Smooth muscle cell (in vitro differentiated cells): Measurements from ENCODE around the gene CCER1. TPM values are rescaled to one million over a fixed set of nuclear protein-coding genes. Genes with fewer than 3 reads are reported as not detected.

Experiments used
- DNase-seq: peaks from one replicate; lab custom pipeline; 2025; ENCODE audit not compliant: unreplicated experiment; lab: John Stamatoyannopoulos, UW
- H2AFZ ChIP-seq: fragments of 200-600 bp; sonication (generic); 2 replicates; pipeline ENCODE4 v1.6.0; 2016; ENCODE audit warnings: antibody characterized with exemption, low read depth, mild to moderate bottlenecking
- H3F3A ChIP-seq: fragments of 200-600 bp; sonication (generic); 2 replicates; pipeline ENCODE4 v1.6.0; 2017; ENCODE audit warnings: antibody characterized with exemption, low read depth
- H3K27ac ChIP-seq: fragments of 200-600 bp; sonication (generic); 2 replicates; pipeline ENCODE4 v1.5.1; 2016; ENCODE audit warnings: low read depth, mild to moderate bottlenecking
- H3K27me3 ChIP-seq: fragments of 200-600 bp; sonication (generic); 2 replicates; pipeline ENCODE4 v1.6.1; 2016; ENCODE audit warnings: low read depth, mild to moderate bottlenecking
- H3K36me3 ChIP-seq: fragments of 200-600 bp; sonication (generic); 2 replicates; pipeline ENCODE4 v1.5.1; 2016; ENCODE audit warnings: low read depth
- H3K4me1 ChIP-seq: fragments of 200-600 bp; sonication (generic); 2 replicates; pipeline ENCODE4 v1.5.1; 2016; ENCODE audit warnings: low read depth
- H3K4me2 ChIP-seq: fragments of 200-600 bp; sonication (generic); 2 replicates; pipeline ENCODE4 v1.6.0; 2016; ENCODE audit warnings: mild to moderate bottlenecking
- H3K4me3 ChIP-seq: fragments of 200-600 bp; sonication (generic); 2 replicates; pipeline ENCODE4 v1.5.1; 2016; ENCODE audit warnings: mild to moderate bottlenecking
- H3K79me2 ChIP-seq: fragments of 200-600 bp; sonication (generic); 2 replicates; pipeline ENCODE4 v1.6.0; 2016; ENCODE audit warnings: low read depth, mild to moderate bottlenecking
- H3K9ac ChIP-seq: fragments of 200-600 bp; sonication (generic); 2 replicates; pipeline ENCODE4 v1.6.0; 2016; ENCODE audit warnings: low read depth
- H3K9me3 ChIP-seq: fragments of 200-600 bp; sonication (generic); replicated peaks from 2 replicates; pipeline ENCODE4 v1.5.1; 2016; ENCODE audit warnings: low read depth
- H4K20me1 ChIP-seq: fragments of 200-600 bp; sonication (generic); 2 replicates; pipeline ENCODE4 v1.6.0; 2016; ENCODE audit warnings: low read depth
- CTCF ChIP-seq: fragments of 200-600 bp; sonication (generic); IDR thresholded peaks from 2 replicates; pipeline ENCODE4 v1.5.1; 2017; ENCODE audit warnings: borderline replicate concordance, mild to moderate bottlenecking, antibody characterized with exemption; ENCODE audit not compliant: insufficient read depth, poor library complexity, severe bottlenecking
- WGBS: methylation state at CpG from one replicate; pipeline ENCODE4 v1.1.7; 2016; ENCODE audit warnings: low lambda C conversion rate; 5-methylcytosine and 5-hydroxymethylcytosine counted together
- polyA plus RNA-seq: library from polyadenylated mRNA; unstranded; fragments of >200 nt; fragmentation: Nextera tagmentation; extraction: Ambion mirVana; gene quantifications from 2 replicates; pipeline ENCODE4 v1.2.1, GENCODE V29; 2016
- total RNA-seq: library from RNA; depleted of rRNA; stranded (reverse); fragments of >200 nt; gene quantifications from 2 replicates; pipeline ENCODE4 v1.2.3, GENCODE V29; 2014

Gene CCER1
- total and polyA plus RNA-seq, 2 experiments from 2014 or later = not detected

- no peaks in the 10 kb centered on the region for H4K20me1 ChIP-seq
- no peaks in the 10 kb centered on the region for H3K4me1 ChIP-seq
- H3K36me3 ChIP-seq = no peaks in the 10 kb centered on the region
- no peak overlapping the region for H3K4me2 ChIP-seq
- H3K27me3 ChIP-seq = no peaks in the 10 kb centered on the region
- TF ChIP-seq CTCF = peak; percentile 52
- no peaks in the 10 kb centered on the region for H3F3A ChIP-seq
- peak overlapping the region; percentile 13 for H2AFZ ChIP-seq
- WGBS = 80% methylated on average over 32 of the region's 32 CpGs
- no peak overlapping the region for H3K9ac ChIP-seq
- H3K4me3 ChIP-seq = no peak overlapping the region
- no peak overlapping the region for H3K27ac ChIP-seq
- H3K9me3 ChIP-seq = no peaks in the 10 kb centered on the region
- H3K79me2 ChIP-seq = no peaks in the 10 kb centered on the region
- DNase-seq = no peak
Measured at GRCh38 chr12:90953956-90954421, 987 bp downstream of the CCER1 start.

GRCh38 chr12:90951432-90952105, 3.4 kb downstream of the CCER1 start:
- Histone ChIP-seq H3K9ac (no peak overlapping the region), H3F3A (no peaks in the 10 kb centered on the region), H3K4me2 (no peak overlapping the region), H3K4me1 (no peaks in the 10 kb centered on the region), H3K9me3 (no peaks in the 10 kb centered on the region), H3K79me2 (no peaks in the 10 kb centered on the region), H4K20me1 (no peaks in the 10 kb centered on the region), H3K27me3 (no peaks in the 10 kb centered on the region), H3K36me3 (no peaks in the 10 kb centered on the region), H3K4me3 (no peak overlapping the region), H3K27ac (no peak overlapping the region), H2AFZ (no peak overlapping the region)
- DNase-seq = no peak
- TF ChIP-seq CTCF = no peak

GRCh38 chr12:90947869-90948268, 7.1 kb downstream of the CCER1 start:
- peak overlapping the region; percentile 4 for H2AFZ ChIP-seq
- 79% methylated on average over 7 of the region's 7 CpGs for WGBS

More at GRCh38 chr12:90947869-90948268, 7.1 kb downstream of the CCER1 start:
- H3K4me1 ChIP-seq = no peaks in the 10 kb centered on the region
- H3K4me2 ChIP-seq = no peak overlapping the region
- no peaks in the 10 kb centered on the region for H3K9me3 ChIP-seq
- H3K9ac ChIP-seq = no peak overlapping the region
- H3K27ac ChIP-seq = no peak overlapping the region
- no peaks in the 10 kb centered on the region for H3K36me3 ChIP-seq
- DNase-seq = no peak
- H3K79me2 ChIP-seq = no peaks in the 10 kb centered on the region
- H3F3A ChIP-seq = no peaks in the 10 kb centered on the region
- TF ChIP-seq CTCF = no peak
- H4K20me1 ChIP-seq = no peaks in the 10 kb centered on the region
- no peaks in the 10 kb centered on the region for H3K27me3 ChIP-seq
- H3K4me3 ChIP-seq = no peak overlapping the region
